Dermis blood vessel endothelial cell (primary cell): Measurements from ENCODE around the gene PARD3. TPM values are rescaled to one million over a fixed set of nuclear protein-coding genes. Genes with fewer than 3 reads are reported as not detected.

Source experiments
- DNase-seq: peaks from one replicate; pipeline ENCODE4 v3.0.0; 2010
- total RNA-seq: library from RNA; depleted of rRNA; stranded (reverse); fragments of >200 nt; gene quantifications from 2 replicates; pipeline ENCODE4 v1.2.3, GENCODE V29; 2014

The PARD3 gene
- total RNA-seq, 1 donor from 2014 or later, result 36.4 TPM

DNA sequence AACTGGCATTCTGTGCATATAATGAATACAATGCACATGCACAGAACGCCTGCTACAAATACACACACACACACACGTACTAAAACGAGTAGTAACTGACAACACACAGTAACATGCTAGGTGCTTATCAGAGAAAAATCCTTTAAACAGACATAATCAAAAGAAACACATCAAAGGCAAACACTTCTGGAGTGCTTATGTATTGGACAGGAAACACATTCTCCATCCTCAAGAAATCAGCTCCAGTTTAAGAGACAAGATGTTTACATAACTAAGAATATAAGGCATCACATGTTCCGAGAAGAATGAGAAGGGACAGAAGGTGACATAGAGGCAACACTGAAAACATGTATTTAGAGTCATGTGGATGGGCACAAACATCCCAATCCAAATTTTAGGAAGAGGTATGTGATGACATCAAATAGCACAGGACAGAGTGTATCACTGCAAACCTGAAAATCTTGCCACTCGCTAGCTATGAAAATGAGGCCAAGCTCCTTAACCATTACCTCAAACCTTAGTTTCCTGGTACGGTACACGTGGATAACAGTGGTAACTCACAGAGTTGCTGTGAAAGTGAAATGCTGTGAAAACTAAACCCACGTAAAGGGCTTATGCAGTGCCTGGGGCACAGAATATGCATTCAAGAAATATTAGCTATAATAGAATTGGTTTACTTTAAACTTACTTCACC, 619.6 kb downstream of the PARD3 start:
- no peak for DNase-seq

DNA sequence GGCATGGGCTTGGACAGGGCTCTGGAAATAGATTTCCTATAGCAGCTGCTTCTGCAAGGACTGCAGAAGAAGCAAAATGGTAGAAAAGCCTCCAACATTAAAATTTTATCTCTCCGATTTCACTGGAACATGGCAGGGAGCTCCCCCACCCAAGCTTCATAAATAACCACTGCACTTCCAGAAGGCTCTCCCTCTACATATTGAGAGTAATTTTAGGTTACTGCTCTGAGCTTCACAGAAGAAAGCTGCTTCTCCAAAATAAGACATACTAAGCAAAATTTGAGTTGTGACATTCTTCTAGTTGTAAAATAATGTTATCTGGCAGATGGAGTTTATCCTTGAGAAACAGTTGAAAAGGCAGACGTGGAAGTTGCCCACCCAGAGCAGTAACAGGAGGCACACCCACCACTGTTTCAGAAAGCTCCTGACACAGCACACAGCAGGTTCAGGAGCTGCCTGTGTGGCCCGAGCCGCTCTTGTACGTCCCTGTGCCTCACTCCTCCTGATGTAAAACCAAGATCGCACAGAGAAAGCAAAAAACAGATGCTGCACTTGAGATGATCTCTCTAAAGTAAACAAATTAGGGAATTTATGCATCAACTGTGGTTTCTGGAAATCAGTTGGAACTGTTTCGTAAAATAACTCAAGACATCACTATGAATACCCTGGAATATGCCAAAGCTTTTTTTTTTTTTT, 621.0 kb downstream of the PARD3 start:
- DNase-seq, result no peak

DNA sequence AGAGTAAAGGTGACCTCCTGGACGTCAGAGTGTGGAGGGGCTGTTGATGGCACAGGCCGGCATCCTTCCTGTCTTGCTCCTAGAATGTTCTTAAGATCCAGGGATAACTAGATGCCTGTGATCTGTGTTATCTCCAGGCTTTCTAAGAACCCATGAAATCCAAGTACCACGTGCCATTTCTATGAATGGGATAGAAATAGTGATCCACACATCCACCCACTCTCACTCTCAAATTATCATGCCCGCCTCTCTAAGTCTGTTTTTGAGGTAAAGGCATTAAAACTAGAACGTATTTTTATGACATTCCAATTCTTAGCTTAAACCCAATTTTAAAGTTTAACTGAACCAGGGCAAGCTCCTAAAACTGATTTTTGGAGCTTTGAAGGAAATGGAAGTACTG, 622.5 kb downstream of the PARD3 start:
- DNase-seq, result no peak

DNA sequence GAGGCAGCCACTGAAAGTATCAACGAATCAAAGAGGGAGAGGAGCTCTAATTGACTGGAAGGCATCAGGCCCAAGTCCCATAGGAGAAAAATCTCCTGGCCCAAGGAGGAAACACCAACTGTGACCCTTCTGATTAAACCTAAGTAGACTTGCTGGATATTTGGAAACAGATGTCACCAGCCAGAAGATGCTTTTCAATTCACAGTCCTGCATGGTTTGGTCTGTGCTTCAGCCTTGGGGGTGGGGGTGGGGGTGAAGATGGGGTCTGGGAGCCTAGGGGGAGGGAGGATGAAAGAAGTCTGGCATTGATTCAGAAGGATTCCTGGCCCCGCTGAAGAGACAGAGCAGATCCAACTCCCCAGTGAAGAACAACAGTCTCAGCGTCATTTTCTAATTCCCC, 623.7 kb downstream of the PARD3 start:
- DNase-seq, result no peak

DNA sequence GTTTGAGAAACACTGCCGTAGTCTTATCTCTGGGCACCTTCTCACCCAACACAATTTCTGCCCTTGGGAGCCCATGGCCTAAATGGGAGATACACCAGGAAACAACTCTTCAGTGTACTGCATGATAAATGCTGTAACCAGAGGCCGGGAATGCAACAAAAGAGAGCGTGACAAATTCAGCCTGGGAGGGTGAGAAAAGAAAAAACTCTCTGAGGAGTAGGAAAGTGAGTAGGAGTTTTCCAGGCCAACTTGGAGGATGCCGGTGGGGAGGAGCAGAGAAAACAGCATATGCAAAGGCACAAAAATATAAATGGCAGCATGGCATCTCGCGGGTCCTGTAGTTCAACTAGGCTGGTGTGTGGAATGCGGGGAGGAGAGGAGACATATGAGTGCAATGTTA, 624.5 kb downstream of the PARD3 start:
- DNase-seq, result no peak

DNA sequence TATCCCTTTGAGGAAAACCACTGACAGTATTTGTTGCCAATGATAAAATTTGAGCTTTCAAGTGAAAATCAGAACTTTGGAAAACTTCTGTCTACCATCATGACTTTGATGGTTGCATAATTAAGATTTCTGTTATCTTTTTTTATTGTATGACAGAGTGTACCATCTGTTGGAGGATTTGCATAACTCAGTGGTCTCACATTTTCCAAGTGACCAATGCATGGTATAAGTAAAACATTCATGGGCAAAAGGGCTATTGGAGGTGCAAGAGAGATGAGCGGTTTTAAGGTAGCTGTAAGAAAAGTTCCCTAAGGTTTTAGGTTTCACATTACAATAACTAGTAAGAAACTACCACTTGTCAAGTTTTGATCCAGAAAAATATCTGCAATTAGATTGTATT, 625.3 kb downstream of the PARD3 start:
- no peak for DNase-seq

DNA sequence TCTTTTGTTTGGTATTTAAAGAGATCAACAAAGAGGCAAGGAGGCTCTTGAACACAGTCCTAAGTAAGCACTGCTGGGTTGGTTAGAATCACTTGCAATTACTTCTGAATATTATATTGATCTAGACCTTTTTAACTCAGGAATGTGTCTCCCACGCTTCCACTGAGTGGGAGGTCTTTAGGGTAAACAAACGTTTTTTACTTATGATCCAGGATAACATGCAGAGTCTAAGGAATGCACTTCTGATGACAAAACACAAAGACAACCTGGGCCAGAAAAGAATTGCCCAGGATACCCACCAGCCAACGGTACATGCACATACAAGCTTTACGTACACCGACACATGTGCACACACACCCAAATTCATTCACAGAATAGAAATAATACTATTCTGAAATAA, 626.9 kb downstream of the PARD3 start:
- DNase-seq, result no peak

DNA sequence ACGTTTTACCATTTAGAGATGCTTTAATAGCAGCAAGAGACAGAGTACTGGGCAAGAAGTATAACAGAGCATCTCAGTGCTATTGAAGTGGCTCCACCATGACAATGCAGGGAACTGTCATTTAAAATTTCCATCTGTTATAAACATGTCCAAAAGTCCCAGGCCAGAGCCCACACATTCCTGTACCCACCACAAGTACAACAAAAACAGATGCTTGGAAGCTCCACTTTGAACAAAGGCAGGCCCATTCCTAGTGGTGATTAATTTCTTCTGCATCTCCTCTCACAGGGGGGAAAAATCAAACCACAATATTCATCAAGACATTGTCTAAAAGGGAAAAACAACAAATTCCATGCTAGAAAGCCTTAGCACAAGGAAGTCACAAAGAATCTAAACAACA, 627.9 kb downstream of the PARD3 start:
- DNase-seq, result no peak

DNA sequence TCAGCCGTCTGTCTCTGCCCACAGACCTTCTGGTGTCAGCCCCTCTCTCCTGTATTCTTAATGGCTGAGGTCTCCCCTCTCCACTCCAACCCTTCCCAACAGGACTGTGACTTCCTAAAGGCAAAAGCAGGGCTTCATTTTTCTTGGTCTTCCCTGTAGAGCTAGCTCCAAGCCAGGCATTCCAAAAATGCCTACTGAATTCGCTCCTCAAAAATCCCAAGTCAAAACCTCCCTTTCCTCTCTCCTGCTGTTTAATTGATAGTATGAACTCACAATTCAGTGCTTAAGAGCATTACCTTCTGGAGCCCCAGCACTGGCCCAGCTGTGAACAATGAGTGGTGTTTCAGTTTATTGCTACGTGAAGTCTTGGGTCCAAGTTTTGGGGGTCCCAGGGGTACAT, 628.4 kb downstream of the PARD3 start:
- no peak for DNase-seq

DNA sequence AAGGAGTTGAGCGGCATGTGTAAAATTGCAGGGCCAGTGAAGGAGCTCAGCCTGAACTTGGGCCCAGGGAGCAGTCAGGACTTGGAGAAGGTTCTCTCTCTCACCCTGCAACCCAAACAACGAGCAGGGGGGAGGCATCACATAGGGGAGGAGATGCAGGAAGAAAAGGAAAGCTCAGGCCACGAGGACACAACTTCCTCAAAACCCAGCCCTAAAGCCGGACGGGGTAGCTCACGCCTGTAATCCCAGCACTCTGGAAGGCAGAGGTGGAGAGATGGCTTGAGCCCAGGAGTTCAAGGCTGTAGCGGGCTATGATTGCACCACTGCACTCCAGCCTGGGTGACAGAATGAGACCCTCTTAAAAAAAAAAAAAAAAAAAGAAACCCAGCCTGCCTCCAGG, 629.1 kb downstream of the PARD3 start:
- no peak for DNase-seq

DNA sequence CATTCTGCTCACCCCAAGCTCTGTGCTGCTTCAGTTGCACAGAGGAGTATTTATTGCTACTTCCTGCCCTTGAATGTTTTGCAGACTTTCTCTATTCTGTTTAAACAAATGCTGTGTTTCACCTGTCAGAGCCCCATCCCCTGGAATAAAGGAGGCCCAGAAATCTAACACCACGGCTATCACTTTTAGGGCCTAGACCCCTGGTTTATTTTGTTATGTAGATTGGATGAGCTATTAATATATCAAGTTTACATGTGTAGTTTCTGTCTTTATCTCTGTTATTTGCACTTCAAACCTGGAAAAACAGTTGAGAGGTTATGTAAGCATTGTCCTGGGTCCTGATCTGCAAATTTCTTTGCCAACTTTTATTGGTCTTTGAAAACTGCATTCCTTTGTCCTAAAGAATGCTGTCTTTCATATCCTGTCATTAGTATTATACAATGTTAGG, 630.1 kb downstream of the PARD3 start:
- peak; percentile 39 for DNase-seq

DNA sequence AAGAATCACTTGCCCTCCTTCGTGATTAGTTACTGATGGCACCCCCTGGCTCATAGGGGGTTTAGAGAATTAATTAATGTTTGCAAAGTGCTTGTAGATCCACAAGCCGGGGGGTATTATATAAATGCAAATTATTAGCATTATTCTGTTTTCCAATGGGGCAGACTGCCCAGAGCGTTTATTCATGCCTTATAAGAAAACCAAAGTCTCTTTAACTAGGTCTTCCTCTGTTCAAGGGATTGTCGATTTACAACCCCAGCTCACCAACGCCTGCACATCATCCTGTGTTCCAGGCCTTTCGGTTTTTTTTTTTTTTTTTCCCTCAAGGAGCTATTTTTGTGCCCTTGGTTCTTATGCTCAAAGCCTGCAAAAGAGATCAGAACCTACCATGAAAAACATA, 630.7 kb downstream of the PARD3 start:
- no peak for DNase-seq

DNA sequence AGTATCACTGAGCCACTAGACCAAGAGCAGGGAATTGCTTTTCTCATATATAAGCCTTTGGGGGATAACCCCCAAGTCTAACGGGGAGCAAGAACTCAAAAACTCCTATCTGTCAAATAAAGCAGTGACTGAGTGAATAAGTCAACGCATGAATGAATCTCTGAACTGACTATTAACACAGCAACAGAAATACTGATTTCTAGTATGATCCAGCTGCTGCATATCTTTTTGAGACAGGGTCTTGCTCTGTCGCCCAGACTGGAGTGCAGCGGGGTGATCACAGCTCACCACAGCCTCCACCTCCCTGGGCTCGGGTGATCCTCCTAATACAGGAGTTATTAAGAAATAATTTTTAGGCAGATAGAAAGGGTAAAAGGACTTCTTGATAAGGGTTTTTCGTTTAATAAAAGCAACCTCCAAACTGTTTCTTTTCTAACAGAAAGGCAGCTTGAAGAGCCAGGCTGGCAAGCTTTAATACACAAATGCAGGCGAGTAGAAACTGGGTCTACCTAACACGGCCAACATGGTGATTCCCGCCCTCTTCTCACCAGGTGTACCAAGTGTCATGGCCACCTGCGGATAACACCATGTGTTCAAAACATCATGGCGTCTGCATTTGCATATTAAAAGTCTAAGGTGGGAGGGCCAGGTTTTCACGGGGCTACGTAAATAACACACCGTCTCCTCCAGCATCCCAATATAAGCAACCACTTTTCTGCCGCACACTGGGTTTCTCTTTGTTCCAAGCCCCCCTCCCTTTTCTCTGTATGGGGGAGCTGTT, 631.9 kb downstream of the PARD3 start:
- DNase-seq, result no peak

DNA sequence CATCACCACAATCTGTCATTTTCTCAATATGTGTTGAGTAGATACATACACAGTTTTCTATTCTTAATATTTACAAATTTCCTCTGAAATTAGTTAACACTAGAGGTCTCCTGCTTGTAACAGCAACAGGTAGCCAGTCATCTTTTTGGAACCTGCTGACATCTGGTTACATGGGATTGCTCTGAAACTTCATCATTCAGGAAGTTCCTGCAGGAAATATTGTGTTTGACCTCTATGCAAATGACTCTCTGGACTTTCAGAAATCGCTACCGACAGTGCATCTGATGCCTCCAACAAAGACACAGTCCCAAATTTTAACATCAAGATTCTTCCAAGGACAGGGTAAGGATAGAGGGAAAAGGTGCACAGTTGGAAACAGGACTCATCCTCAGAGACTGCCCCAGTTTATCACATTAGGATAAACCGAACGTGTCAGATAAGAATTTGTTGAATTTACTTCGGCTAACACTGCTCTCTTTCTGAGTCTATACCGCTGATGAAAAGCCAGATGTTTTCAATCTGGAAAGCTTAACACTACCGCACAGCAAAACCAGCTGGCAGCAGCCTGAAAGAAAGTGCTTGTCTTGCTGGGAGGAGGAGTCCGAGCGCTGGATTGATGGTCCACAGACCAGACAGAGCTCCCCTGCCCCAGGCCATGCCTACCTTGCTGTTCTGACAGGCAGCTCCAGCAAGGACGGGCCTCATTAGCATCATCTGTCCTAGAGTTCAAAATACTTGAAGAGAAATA, 633.4 kb downstream of the PARD3 start:
- peak; percentile 47 for DNase-seq

DNA sequence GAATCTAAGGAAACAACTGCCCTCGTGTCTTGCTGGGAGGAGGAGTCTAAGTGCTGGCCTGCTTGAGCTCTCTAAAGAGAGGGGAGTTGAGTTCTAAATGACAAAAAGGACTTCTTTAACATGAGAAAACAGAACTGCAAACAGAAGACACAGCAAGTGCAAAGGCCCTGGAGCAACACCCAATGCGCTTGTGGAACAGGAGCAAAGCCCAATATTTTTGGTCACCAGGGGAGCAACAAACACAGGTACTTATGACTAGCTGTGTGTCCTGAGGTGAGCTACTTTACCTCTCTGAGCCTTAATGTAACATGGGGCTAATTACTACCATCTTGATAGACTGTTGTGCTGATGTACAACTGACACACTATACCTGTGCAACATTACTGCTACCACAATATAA, 634.3 kb downstream of the PARD3 start:
- no peak for DNase-seq

DNA sequence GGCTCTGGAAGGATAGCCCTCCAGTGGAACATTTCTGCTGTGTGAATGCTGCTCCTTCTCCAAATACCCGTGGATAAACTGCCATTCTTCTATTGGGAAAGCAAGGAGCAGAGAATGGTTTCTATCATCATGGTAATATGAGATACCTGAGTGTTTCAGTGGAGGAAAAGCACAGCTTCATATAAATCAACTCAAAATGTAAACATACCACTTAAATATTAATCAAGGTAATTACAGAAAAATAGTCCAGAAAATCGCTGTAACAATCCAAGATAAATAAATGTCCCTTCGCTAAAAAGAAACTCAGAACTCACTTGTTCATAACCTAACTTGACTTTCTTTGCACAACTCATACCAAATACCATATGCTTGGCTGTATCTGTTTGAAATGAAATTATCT, 635.8 kb downstream of the PARD3 start:
- DNase-seq, result no peak

DNA sequence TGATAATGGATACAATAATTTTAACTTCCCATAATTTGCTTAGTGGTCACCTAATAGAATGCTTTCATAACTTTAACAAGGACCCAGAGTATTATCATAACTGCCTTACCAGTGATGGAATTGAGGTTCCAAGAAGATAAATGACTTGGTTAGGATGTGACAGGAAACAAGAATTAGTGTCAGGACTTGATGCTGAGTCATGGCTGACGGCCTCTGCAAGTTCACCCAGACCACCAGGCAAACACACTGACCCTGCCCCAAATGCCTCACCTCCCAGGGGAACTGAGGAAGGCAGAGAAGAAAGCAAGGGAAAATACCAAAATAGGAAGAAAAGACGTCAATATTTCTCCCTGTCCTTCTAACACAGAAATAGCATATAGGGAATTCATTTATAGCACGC, 636.3 kb downstream of the PARD3 start:
- DNase-seq, result no peak

DNA sequence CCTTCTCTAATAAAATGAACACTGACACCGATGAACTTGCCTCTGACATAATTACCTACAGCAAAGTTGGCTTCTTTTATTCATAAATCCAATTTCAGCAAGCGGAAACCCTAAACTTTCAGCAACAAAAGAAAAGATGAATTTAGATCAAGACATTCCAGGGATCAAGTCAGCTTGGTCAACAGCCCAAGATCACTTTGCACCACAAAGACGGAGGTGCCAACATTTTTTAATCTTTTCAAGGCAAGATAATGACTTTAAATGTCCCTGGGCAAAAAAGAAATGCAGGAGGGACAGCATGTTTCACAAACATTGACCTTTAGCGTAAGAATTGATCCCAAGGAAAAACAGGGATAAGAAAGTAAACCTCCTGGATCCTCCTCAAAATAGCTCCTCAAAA, 636.9 kb downstream of the PARD3 start:
- no peak for DNase-seq

DNA sequence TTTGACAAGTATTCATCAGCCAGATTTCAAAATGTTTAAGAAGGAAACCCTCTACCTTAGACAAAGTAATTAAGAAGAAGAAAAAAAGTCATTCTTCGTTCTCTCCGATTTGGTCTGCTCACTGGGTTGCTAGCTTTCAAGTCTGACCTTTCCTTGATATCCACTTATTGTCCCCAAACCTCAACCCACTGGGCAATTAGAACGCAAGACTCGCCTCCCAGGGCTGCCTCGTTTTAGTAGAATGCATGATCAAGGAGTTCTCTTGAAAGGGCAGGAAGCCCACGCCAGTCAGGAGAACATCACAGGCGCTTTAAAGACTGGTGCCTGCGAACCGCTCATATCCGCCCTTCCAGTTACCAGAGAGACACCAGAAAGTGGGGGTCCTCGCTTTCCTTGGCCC, 637.7 kb downstream of the PARD3 start:
- DNase-seq, result no peak

DNA sequence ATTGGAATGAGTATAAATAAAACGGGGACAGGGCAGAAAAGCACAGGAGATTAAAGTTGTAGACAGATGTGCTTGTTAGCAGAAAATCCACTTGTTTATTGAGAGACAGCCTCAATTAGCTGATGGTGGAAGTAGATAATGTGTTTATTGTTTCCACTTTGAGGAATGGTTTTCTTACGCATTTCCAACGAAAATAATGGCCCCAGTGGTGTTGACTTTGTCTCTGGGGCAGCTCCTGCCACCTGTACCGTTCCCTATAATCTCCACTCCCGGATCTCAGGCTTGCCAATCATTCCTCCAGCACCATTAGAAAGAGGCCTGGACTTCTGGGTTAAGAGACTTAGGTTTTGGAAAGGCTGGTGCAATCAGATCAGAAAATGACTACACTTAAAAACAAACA, 638.7 kb downstream of the PARD3 start:
- DNase-seq, result no peak

DNA sequence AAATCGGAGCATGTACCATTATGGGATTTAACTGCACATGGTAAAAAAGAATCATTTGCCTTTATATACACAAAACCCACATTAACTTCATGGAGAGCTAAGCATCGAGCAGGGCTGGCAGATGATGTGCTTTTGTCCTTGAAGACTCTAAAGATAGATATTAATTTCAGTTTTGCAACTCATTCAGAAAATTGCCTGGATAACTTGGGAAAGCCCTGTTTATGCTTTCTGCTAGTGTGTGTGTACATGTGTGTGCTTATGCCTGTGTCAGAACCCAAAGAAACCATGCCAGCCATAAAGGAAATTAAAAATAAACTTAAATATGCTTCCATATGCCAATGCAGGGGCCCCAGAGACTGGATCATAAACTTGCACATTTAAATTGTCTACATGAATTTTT, 640.0 kb downstream of the PARD3 start:
- DNase-seq, result no peak

DNA sequence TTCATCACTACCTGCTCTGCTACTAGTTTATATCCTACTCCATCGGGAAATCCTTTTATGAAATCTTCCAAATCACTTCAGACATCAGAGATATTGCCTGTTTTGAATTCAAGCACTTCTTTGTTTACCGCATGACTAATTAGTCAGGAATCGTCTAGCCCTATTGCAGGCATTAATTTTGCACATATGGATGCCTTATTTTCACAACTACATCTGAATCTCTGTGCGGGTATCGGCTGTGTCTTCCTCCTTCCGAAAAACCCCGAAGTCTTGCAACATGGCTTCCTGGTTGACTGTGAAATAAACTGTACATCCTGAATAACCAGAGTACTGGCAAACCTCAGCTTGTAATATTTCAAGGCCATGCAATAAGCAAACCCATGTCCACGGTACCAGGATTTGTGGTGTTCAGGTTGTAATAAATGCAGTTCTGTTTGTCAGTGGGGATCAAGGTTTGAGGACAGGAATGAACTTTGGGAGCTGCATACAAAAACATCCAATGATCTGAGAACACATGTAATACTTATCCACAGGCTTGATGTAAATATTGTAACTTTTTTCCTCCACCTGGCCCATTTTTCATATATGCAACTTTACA, 642.1 kb downstream of the PARD3 start:
- no peak for DNase-seq
